ENCODE results near the gene CHCHD6.

CHCHD6 gene

DNA sequence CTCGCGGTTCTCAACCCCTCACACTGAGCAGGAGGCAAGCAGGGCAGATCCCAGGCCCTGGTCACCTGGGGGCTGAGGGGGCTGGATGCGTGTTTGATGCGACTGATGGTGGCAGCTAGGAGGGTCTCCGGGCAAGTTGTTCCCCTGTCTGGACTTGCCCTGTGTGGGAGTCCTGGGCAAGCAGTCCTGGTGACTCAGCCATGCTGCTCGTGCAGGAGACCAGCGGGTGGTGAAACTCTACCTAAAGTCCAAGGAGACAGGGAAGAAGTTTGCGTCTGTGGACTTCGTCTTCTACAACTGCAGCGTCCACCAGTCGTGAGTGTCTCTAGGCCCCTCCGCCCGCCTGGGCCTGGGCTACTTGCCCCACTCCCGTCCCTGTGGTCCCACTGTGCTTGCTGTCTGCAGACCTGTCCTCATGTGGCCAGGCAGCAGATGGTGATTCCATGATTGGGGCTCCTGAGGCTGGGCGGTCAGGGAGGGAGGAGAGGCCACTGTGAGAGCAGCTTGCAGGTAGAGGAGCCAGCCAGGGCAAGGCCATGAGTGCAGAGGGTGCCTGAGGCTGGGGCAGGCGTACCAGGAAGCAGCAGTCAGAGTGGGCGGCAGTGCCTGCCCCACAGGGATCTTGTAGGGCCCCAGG is 301.9 kb downstream of the CHCHD6 start:
- no peak overlapping the region for H3K4me3 ChIP-seq (ENCODE audit: low read depth, low read length)
- TF ChIP-seq, protein P1, sequence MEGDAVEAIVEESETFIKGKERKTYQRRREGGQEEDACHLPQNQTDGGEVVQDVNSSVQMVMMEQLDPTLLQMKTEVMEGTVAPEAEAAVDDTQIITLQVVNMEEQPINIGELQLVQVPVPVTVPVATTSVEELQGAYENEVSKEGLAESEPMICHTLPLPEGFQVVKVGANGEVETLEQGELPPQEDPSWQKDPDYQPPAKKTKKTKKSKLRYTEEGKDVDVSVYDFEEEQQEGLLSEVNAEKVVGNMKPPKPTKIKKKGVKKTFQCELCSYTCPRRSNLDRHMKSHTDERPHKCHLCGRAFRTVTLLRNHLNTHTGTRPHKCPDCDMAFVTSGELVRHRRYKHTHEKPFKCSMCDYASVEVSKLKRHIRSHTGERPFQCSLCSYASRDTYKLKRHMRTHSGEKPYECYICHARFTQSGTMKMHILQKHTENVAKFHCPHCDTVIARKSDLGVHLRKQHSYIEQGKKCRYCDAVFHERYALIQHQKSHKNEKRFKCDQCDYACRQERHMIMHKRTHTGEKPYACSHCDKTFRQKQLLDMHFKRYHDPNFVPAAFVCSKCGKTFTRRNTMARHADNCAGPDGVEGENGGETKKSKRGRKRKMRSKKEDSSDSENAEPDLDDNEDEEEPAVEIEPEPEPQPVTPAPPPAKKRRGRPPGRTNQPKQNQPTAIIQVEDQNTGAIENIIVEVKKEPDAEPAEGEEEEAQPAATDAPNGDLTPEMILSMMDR (IDR thresholded peaks at IDR 0.05; ENCODE audit: low read depth, low read length), result no peak

DNA sequence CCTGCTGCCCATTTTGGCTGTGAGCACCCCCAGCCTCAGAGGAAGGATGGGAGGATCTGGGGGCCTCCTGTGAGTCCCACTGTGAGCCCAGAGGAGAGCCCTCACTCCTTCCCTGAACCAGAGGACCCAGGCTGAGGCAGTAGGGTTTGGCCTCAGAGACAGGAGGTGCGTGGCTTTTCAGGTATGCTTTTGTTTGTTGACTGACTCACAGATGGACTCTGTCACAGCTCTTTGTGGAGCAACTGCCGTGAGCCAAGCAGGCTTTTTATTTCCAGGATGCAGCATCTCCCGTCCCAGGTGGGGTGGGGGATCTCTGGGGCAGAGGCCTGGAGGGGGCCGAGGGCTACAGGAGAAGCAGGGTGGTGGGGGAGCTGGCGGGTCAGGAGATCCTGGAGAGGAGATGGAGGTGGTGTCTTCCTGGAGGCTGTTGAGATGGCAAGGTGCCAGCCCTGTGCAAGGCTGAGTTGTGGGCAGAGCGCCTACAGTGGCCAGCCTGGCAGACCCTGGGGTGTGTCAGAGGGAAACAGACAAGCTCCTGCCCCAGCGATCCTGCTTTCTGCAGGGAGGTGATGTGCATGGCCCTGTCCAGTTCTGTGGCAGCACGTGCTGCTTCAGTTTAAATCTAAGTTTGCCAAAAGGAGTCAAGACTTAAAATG is 302.9 kb downstream of the CHCHD6 start:
- TF ChIP-seq, protein P1 (IDR thresholded peaks at IDR 0.05; ENCODE audit: low read depth, low read length), result no peak
- no peak overlapping the region for H3K4me3 ChIP-seq (ENCODE audit: low read depth, low read length)

DNA sequence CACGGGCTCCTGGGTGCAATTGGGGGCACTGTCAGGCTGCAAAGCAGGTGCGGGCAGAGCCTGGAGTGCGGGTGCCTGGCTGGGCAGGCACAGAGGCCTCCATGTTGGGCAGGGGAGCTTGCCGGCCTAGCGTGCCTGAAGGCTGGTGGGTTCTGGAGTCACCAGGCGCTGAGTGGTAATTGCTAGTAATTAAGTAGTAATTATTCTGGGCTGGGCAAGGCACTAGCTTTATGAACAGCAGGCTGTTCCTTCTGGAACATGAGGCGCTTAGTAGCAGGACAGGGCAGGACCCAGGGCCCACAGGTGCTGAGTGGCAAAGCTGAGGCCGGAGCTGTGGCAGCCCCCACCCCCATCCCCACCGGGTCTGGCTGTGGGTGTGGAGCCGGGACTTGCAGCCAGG is 304.2 kb downstream of the CHCHD6 start:
- no peak overlapping the region for H3K4me3 ChIP-seq (ENCODE audit: low read depth, low read length)
- TF ChIP-seq, protein P1 (IDR thresholded peaks at IDR 0.05; ENCODE audit: low read depth, low read length), result no peak

DNA sequence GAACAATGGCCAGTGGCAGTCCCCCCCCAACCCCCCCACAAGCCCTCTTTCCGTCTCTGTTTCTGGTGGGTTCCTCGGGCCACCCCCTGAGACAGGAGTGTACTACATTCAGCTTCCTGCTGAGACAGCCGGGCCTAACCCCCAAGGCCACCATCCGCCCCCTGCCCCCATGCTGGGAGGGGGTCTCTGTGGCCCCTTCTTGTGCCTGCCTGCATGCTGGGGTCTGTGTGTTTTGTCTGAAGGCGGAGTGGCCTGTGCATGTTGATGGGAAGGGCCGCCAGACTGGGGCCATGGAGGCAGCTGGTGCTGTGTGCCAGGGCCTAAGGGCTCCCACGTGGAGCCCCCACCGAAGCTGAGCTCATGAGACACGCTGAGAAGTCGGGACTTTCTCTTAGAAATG is 305.5 kb downstream of the CHCHD6 start:
- TF ChIP-seq, protein P1 (IDR thresholded peaks at IDR 0.05; ENCODE audit: low read depth, low read length), result no peak
- H3K4me3 ChIP-seq (ENCODE audit: low read depth, low read length), result no peak overlapping the region

All from WI38 (cell line).